ENCODE results near the gene C1QTNF9.

GRCh38 chr13:24276306-24276705 lies 33.1 kb upstream of the C1QTNF9 start:
- no peak for TF ChIP-seq CTCF (IDR thresholded peaks at IDR 0.05; ENCODE audit: borderline replicate concordance, extremely low read depth, low read length, poor library complexity, severe bottlenecking)
- no peak for TF ChIP-seq EZH2 (IDR thresholded peaks at IDR 0.05; ENCODE audit: borderline replicate concordance, low read depth, low read length, severe bottlenecking)
